OCI-LY1 (cell line): ENCODE measurements around the gene TTC28.

Experiments used
- CTCF ChIP-seq: fragments of 200-600 bp; sonication (generic), shearing (Covaris generic); IDR thresholded peaks from 2 replicates; pipeline ENCODE4 v1.5.1; 2017; ENCODE audit warnings: mild to moderate bottlenecking, antibody characterized with exemption, low read length, moderate library complexity, mixed read lengths
- EZH2 ChIP-seq: fragments of 200-600 bp; sonication (generic), shearing (Covaris generic); IDR thresholded peaks from 2 replicates; pipeline ENCODE4 v1.8.0; 2017; ENCODE audit warnings: borderline replicate concordance, mixed run types, mild to moderate bottlenecking, antibody characterized with exemption, low read length, moderate library complexity, mixed read lengths

GRCh38 chr22:28017859-28018258 lies 661.8 kb downstream of the TTC28 start:
- TF ChIP-seq CTCF, result no peak
- TF ChIP-seq EZH2, result no peak
